Immature natural killer cell (primary cell): ENCODE measurements around the gene OR4N2. TPM values are rescaled to one million over a fixed set of nuclear protein-coding genes. Genes with fewer than 3 reads are reported as not detected.
"Not testable (repeated sequence)": the region's sequence is repeated elsewhere in the genome, so short reads cannot be mapped to it uniquely, and the experiment has no call there.

Experiments used
- DNase-seq, 3 donors: peaks; one replicate each; pipeline ENCODE4 v3.0.0; 2022; ENCODE audit warnings: mixed read lengths in 1 of 3
- H3K27ac Mint-ChIP-seq, 6 donors: one replicate each; pipeline ENCODE4 v1.8.0; 2020; ENCODE audit warnings: mixed read lengths in 6 of 6, mild to moderate bottlenecking in 5 of 6, inconsistent platforms in 4 of 6, moderate library complexity in 3 of 6
- H3K27me3 Mint-ChIP-seq, 3 donors: one replicate each; pipeline ENCODE4 v1.8.0; 2020 to 2021; ENCODE audit warnings: low read depth in 3 of 3, mild to moderate bottlenecking in 3 of 3, mixed read lengths in 3 of 3, moderate library complexity in 3 of 3, inconsistent platforms in 1 of 3
- H3K36me3 Mint-ChIP-seq, 3 donors: one replicate each; pipeline ENCODE4 v1.8.0; 2020; ENCODE audit warnings: mixed read lengths in 3 of 3, inconsistent platforms in 2 of 3, mild to moderate bottlenecking in 2 of 3
- H3K4me1 Mint-ChIP-seq, 2 donors: one replicate each; pipeline ENCODE4 v1.8.0; 2020; ENCODE audit warnings: inconsistent platforms in 2 of 2, mild to moderate bottlenecking in 2 of 2, mixed read lengths in 2 of 2, moderate library complexity in 1 of 2
- H3K4me3 Mint-ChIP-seq, 5 donors: one replicate each; pipeline ENCODE4 v1.8.0; 2020; ENCODE audit warnings: mild to moderate bottlenecking in 5 of 5, mixed read lengths in 5 of 5, inconsistent platforms in 3 of 5, moderate library complexity in 3 of 5
- H3K9me3 Mint-ChIP-seq, 6 donors: one replicate each; pipeline ENCODE4 v1.8.0; 2020; ENCODE audit warnings: mild to moderate bottlenecking in 6 of 6, mixed read lengths in 6 of 6, inconsistent platforms in 4 of 6, moderate library complexity in 3 of 6
- polyA plus RNA-seq, 3 donors: library from polyadenylated mRNA; unstranded; fragments of 300-500 nt; fragmentation: Illumina TruSeq; gene quantifications; one replicate each; pipeline ENCODE4 v1.2.3, GENCODE V29; 2021

OR4N2 gene
- polyA plus RNA-seq, 3 donors from 2014 or later, result not detected

DNA sequence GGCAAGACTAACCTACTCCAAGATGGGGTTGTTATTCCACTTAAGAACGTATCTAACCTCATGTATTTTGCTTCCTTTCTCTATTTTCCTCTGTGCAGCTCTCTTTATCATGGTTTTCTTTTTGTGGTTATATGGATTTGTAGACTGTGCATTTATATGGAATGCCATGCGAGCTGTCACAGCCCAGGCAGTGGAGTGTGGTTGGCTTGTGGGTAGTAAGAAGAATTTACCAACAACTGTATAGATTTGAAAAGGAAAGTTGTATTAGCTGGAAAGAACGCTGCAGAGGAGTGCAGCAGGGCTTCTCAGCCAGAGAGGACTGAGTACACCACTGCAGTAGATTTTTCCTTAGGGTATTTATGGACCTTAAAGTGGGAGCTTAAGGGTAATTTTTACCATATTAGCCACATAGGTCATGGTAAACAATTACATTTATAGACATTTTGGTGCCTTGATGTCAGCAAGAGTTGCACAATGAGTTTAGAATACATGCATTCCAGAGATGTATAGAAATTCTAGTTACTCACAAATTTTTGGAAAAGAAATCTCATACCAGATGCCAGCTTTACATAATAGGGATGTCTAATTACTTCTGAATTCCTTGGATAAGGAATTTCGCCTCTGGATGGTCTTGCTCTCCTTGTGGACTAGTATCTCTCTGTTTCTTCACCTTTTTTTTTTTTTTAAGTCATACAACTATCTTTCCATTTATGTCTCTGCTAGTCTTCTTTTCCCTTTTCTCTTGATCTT, 9.8 kb downstream of the OR4N2 start:
- not testable (repeated sequence) for H3K4me3 Mint-ChIP-seq, H3K4me1 Mint-ChIP-seq

DNA sequence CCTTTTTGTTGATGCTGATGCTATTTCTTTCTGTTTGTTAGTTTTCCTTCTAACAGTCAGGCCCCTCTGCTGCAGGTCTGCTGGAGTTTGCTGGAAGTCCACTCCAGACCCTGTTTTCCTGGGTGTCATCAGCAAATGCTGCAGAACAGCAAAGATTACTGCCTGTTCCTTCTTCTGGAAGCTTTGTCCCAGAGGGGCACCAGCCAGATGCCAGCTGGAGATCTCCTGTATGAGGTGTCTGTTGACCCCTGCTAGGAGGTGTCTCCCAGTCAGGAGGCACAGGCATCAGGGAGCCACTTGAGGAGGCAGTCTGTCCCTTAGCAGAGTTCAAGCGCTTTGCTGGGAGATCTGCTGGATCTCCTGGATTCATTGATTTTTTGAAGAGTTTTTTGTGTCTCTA, 16.3 kb downstream of the OR4N2 start:
- DNase-seq, H3K4me3 Mint-ChIP-seq, H3K27me3 Mint-ChIP-seq, H3K27ac Mint-ChIP-seq, H3K4me1 Mint-ChIP-seq, H3K36me3 Mint-ChIP-seq: not testable (repeated sequence)
- peaks cover 9 to 18% (median 13%) of the 10 kb centered on the region in 6 donors for H3K9me3 Mint-ChIP-seq

More for the DNA sequence above, 9.8 kb downstream of the OR4N2 start:
- H3K27me3 Mint-ChIP-seq, H3K36me3 Mint-ChIP-seq, DNase-seq, H3K27ac Mint-ChIP-seq: not testable (repeated sequence)
- peaks cover under 1 to 24% (median 8%) of the 10 kb centered on the region in 6 donors for H3K9me3 Mint-ChIP-seq

DNA sequence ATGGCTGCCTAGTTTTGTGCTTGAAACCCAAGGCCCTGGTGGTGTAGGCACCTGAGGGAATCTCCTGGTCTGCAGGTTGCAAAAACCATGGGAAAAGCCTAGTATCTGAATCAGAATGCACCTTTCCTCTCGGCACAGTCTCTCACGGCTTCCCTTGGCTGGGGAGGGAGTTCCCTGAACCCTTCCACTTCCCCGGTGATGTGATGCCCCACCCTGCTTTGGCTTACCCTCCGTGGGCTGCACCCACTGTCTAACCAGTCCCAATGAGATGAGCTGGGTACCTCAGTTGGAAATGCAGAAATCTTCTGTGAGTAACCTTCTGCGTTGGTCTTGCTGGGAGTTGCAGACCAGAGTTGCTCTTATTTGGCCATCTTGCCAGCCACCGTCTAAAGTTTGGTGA, 17.4 kb downstream of the OR4N2 start:
- not testable (repeated sequence) for H3K4me3 Mint-ChIP-seq, H3K4me1 Mint-ChIP-seq, H3K27me3 Mint-ChIP-seq, H3K36me3 Mint-ChIP-seq, DNase-seq, H3K27ac Mint-ChIP-seq
- H3K9me3 Mint-ChIP-seq, result peaks cover 9 to 18% (median 13%) of the 10 kb centered on the region in 6 donors

DNA sequence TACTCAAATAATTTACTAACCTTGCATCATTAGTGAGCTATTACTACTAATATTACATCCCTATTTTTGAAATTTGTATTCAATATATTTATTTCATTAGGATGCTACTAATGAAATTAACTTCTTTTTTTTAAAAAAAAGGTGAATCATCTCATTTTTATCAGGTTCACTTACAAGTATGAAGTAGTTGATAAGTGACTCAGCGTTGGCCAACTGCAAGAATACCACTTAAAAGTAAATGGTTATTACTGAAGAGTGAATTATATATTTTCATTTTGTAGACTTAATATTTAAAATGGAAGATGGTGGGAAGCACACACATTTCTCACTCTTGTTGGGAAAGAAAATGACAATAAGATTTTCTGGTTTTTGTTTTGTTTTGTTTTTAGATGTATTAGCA, 19.6 kb downstream of the OR4N2 start:
- Mint-ChIP-seq H3K36me3 (peaks cover 0 to 4% (median 0%) of the 10 kb centered on the region in 3 donors), H3K9me3 (peaks cover 9 to 18% (median 13%) of the 10 kb centered on the region in 6 donors), H3K27ac (no peak overlapping the region), H3K4me1 (no peaks in the 10 kb centered on the region), H3K27me3 (peaks cover 0 to 2% (median 0%) of the 10 kb centered on the region in 3 donors), H3K4me3 (no peak overlapping the region)
- DNase-seq, result no peak

DNA sequence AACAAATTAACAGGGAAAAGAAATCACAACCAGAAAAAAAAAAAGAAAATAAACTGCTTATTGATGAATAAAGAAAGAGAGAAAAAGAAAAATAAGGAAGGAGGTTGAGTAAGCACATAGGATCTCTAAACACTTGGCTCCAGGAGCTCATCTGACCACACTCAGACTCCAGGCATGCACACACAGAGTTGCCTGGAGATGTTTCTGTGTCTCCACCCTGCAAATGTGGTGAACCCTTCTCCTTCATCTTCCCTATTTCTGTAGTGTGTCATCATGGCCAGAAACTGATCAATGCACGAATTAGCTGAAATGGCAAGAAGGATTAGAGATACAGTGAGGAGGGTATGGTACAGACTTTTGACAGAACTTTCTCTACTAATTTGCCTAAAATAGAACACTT, 20.2 kb downstream of the OR4N2 start:
- Mint-ChIP-seq H3K27ac (no peak overlapping the region), H3K9me3 (peaks cover 9 to 16% (median 11%) of the 10 kb centered on the region in 6 donors), H3K36me3 (peaks cover 0 to 4% (median 0%) of the 10 kb centered on the region in 3 donors), H3K27me3 (peaks cover 0 to 2% (median 0%) of the 10 kb centered on the region in 3 donors), H3K4me3 (no peak overlapping the region), H3K4me1 (no peaks in the 10 kb centered on the region)
- DNase-seq, result no peak

DNA sequence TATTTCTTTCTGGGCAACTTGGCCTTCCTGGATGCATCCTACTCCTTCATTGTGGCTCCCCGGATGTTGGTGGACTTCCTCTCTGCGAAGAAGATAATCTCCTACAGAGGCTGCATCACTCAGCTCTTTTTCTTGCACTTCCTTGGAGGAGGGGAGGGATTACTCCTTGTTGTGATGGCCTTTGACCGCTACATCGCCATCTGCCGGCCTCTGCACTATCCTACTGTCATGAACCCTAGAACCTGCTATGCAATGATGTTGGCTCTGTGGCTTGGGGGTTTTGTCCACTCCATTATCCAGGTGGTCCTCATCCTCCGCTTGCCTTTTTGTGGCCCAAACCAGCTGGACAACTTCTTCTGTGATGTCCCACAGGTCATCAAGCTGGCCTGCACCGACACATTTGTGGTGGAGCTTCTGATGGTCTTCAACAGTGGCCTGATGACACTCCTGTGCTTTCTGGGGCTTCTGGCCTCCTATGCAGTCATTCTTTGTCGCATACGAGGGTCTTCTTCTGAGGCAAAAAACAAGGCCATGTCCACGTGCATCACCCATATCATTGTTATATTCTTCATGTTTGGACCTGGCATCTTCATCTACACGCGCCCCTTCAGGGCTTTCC, 24.2 kb downstream of the OR4N2 start:
- not testable (repeated sequence) for H3K9me3 Mint-ChIP-seq, H3K4me1 Mint-ChIP-seq, DNase-seq, H3K27ac Mint-ChIP-seq, H3K36me3 Mint-ChIP-seq, H3K27me3 Mint-ChIP-seq, H3K4me3 Mint-ChIP-seq

DNA sequence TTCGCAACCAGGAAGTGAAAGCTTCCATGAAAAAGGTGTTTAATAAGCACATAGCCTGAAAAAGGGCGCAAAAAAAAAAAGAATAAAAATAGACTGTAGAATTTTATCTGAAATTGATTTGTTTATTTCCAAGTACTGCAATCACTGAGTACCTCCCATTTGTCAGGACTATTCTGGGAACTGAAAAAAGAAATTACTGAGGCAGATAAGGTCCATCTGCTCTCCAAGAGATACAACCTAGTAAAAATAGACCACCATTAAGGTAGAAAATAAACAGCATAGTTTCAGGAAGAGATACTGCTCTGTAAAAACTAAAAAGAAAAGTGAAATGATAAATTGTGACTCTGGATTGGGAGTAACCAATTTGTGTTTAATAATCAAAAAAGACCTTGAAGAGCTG, 24.7 kb downstream of the OR4N2 start:
- Mint-ChIP-seq H3K9me3 (peaks cover 1 to 11% (median 9%) of the 10 kb centered on the region in 6 donors), H3K36me3 (no peaks in the 10 kb centered on the region), H3K27me3 (peaks cover 0 to 2% (median 0%) of the 10 kb centered on the region in 3 donors), H3K27ac (no peak overlapping the region), H3K4me3 (no peak overlapping the region), H3K4me1 (no peaks in the 10 kb centered on the region)
- no peak for DNase-seq

DNA sequence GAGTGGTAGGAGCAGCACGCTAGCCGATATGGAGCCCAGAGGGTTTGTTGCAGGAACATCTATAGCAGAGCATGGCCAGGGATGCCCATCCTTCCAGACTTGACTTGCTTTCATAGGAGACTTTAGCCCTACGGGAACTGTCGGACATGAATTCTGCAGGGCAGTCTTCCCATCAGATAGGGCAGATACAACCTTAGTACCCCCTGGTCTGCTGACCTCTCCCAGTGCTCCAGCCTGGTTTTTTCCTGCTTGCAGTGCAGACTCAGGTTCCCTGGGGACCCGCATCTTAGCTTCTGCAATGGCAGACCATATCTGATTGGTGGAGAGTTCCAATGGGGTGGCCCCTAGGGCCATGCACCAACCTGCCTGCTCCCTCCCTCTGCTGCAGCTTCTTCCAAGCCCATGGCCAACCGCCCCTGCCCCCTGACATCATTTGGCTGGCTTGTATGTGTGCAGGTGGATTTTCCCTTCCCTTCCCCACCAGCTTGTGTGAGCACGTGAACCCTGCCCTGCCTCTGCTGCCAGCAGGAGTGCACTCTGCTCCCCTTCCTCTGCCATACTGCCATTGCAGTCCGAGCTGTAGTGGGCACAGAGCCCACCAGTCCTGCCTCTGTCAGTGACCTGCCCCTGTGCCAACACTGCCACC, 30.8 kb downstream of the OR4N2 start:
- H3K9me3 Mint-ChIP-seq, result peaks cover 1 to 17% (median 12%) of the 10 kb centered on the region in 6 donors
- not testable (repeated sequence) for H3K27ac Mint-ChIP-seq, H3K36me3 Mint-ChIP-seq

DNA sequence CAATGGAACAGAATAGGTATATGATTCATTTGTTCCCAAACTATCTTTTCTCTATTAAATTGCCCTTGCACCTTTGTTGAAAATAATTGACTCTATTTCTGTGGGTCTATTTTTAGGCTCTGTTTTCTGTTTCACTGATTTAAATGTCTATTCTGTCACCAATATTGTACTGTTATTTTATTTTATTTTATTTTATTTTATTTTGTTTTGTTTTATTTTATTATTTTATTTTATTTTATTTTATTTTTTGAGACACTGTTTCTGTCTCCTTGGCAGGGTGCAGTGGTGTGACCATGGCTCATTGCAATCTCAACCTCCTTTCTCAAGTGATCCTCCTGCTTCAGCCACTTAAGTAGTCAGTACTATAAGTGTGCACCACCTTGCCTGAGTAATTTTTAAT, 34.9 kb downstream of the OR4N2 start:
- Mint-ChIP-seq H3K9me3 (peaks cover 0 to 6% (median 3%) of the 10 kb centered on the region in 6 donors), H3K4me3 (no peak overlapping the region)

More for the DNA sequence above, 30.8 kb downstream of the OR4N2 start:
- H3K4me1 Mint-ChIP-seq, DNase-seq, H3K27me3 Mint-ChIP-seq, H3K4me3 Mint-ChIP-seq: not testable (repeated sequence)

DNA sequence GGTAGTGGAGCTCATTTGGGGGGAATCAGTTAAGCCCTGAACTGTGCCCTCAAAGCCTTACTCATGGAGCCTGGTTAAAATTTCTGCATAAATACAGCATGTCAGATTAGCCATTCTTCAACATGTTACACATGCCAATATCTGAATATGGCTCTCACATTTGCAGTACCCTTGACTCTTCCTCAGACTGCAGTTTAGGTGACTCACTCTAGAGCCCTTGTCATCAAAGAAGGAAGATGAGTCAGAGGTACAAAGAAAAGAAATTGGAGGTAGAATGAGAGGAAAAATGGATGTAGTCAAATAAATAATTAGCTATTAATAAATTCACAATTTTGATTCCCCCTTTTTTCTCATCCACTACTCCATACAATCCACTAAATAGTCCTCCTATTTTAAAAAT, 47.8 kb downstream of the OR4N2 start:
- Mint-ChIP-seq H3K36me3 (no peaks in the 10 kb centered on the region), H3K27ac (no peak overlapping the region), H3K27me3 (peaks cover 0 to 2% (median 0%) of the 10 kb centered on the region in 3 donors), H3K9me3 (peaks cover 0 to 21% (median 14%) of the 10 kb centered on the region in 6 donors), H3K4me1 (no peaks in the 10 kb centered on the region), H3K4me3 (no peak overlapping the region)
- DNase-seq, result no peak

More for the DNA sequence above, 34.9 kb downstream of the OR4N2 start:
- Mint-ChIP-seq H3K27ac (no peak overlapping the region), H3K27me3 (no peaks in the 10 kb centered on the region), H3K36me3 (no peaks in the 10 kb centered on the region), H3K4me1 (no peaks in the 10 kb centered on the region)
- no peak for DNase-seq

DNA sequence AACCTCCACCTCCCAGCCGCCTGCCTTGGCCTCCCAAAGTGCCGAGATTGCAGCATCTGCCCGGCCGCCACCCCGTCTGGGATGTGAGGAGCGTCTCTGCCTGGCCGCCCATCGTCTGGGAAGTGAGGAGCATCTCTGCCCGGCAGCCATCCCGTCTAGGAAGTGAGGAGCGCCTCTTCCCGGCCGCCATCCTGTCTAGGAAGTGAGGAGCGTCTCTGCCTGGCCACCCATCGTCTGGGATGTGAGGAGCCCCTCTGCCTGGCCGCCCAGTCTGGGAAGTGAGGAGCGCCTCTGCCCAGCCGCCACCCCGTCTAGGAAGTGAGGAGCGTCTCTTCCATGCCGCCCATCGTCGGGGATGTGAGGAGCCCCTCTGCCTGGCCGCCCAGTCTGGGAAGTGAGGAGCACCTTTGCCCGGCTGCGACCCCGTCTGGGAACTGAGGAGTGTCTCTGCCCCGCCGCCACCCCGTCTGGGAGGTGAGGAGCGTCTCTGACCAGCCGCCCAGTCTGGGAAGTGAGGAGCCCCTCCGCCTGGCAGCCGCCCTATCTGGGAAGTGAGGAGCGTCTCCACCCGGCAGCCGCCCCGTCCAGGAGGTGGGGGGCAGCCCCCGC, 62.6 kb downstream of the OR4N2 start:
- H3K4me1 Mint-ChIP-seq, H3K36me3 Mint-ChIP-seq, H3K9me3 Mint-ChIP-seq, DNase-seq, H3K27me3 Mint-ChIP-seq, H3K4me3 Mint-ChIP-seq, H3K27ac Mint-ChIP-seq: not testable (repeated sequence)

DNA sequence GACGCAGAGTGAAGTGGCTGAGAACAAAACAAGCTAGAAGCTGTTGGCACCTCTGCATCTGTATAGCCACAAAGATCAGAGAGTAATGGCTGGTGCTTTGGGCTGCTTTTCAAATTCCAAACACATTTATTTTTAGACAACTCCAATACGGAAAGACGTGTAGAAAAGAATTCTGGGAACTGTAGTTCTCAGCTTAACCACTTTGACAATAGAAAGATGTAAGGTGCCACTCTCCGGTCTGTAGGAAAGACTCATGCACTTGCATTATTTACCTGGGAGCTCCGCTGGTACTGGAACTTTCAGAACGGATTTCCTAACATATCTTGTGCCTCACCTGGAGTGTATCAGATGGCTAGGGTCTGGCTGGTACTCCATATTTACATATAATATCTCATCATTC, 69.6 kb downstream of the OR4N2 start:
- Mint-ChIP-seq H3K36me3 (no peaks in the 10 kb centered on the region), H3K27ac (no peak overlapping the region), H3K4me3 (no peak overlapping the region), H3K9me3 (peaks cover 0 to 9% (median 0%) of the 10 kb centered on the region in 6 donors), H3K4me1 (no peaks in the 10 kb centered on the region), H3K27me3 (peaks cover 0 to 1% (median 0%) of the 10 kb centered on the region in 3 donors)
- no peak for DNase-seq

DNA sequence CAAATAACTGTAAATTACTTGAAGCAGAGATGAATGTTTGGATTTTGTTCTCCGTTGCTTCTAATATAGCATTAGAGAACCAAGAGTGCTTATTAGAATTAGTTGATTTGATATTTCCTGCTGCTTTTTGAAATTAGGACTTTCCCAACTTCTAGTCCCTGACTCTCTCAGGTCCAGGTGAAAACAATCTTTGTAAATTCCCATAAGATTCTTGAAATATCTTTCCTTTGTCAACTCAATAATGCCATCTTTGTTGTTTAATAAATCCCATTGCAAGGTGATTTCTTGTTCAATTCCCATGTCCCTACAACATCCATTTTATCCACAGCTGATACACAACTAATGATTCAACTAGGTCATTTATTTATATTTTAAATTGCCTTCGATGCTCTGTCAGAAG, 71.3 kb downstream of the OR4N2 start, which contains the start of gene OR4K2:
Gene OR4K2 (plus strand): TSS at position 301 of the 400 bp plus-strand sequence. CDS start 1,126 bp downstream, outside the sequence.
- H3K4me3 Mint-ChIP-seq, result no peak within 1 kb of the TSS
- H3K27me3 Mint-ChIP-seq, result peaks cover 0 to 1% (median 1%) of the 10 kb centered on the region in 3 donors
- H3K36me3 Mint-ChIP-seq, result no peaks in the 10 kb centered on the region
- H3K9me3 Mint-ChIP-seq, result peaks cover 0 to 9% (median 0%) of the 10 kb centered on the region in 6 donors
- H3K4me1 Mint-ChIP-seq, result no peaks in the 10 kb centered on the region
- no peak within 1 kb of the TSS for H3K27ac Mint-ChIP-seq
- no peak for DNase-seq
